Islet of Langerhans (tissue), 1 donor: ENCODE results near the gene KIF26B.
A peak's percentile ranks its signal among the peaks of the same experiment; 100 is the strongest.
"Not testable (repeated sequence)": the region's sequence is repeated elsewhere in the genome, so short reads cannot be mapped to it uniquely, and the experiment has no call there.

Source experiments
- FAIRE-seq: peaks from one replicate; lab custom pipeline; 2011; peaks lifted over from hg19 to GRCh38; lab: Jason Lieb, UNC

Gene KIF26B

DNA sequence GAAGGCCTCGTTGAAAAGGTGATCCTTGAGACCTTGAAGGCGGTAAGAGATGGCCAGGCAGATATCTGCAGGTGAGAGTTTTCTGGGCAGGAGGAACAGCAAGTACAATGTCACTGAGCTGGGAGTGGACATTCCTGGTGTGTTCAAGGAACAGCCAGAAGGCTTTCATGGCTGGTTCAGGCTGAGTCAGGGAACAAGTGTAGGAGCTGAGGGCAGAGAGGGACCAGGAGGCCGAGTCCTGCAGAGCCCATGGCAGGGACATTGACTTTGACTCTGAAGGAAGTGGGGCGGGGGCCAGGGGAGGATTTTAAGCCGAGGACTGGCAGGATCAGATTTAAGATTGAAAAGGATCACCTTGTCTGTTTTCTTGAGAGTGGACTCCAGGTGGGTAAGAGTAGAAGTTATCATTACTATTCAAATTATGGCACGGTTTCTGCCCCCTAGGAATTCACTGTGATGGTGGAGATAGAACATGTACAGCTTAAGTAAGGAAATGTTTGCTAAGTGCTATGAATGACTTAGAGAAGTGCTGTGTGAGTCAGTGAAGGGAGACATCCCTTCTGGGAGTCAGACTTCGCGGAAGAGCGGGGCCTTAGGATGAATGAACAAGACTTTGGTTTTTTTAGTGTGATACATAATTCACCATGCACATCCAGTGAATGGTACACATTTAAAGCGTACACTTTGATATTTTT, 202.3 kb downstream of the KIF26B start:
- FAIRE-seq, result no peak

DNA sequence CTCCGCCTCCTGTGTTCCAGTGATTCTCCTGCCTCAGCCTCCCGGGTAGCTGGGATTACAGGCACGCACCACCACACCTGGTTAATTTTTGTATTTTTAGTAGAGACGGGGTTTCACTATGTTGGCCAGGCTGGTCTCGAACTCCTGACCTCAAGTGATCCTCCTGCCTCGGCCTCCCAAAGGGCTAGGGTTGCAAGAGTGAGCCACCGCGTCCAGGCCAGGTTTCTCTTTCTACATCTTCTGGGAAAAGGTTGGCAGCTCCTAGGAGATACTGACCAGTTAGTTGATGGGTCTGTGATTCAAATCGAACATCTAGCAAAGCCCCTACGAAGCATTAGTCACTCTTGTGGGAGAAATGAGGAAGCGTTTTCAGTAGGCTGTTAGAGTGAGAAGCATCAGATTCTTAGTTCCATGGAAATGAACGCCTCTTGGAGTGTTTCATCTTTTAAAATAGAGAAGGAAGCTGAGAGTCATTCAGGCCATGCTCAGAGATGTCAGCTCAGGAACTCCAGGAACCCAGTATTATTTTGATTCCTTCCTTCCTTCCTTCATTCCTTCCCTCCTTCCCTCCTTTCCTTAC, 204.4 kb downstream of the KIF26B start:
- not testable (repeated sequence) for FAIRE-seq

DNA sequence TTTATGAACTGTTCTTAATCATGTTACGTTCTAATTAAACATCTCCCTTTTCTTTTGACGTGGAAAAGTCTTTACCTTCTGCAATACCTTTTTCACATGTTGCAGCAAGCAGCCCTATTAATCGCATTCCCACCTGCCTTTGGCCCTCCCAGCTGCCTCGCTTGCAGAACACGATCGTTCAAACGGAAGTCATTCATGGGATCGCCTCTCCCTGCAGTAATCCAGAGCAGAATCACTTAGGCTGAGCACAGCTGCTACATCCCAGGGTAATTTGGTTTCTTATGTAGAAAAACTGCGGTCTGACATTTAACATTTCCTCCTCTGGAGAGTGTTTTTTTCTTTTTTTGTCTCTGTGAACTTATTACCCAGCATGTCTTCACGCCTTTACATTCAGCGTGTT, 206.3 kb downstream of the KIF26B start:
- no peak for FAIRE-seq

DNA sequence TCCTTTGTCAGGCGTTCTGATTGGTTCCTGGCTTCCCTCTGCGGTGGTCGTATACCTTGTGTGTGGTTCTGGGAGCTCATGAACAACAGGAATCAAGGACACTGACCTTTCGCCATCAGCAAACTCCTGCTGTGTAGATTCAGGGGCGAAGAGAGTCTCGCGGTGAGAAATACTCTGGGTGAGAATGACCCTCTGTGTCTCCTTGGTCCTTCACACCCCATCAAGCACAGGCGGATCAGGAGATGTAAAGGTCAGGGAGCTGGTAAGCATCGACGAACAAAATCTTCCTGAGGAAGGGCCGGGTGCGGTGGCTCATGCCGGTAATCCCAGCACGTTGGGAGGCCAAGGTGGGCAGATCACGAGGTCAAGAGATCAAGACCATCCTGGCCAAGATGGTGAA, 207.2 kb downstream of the KIF26B start:
- FAIRE-seq, result no peak

DNA sequence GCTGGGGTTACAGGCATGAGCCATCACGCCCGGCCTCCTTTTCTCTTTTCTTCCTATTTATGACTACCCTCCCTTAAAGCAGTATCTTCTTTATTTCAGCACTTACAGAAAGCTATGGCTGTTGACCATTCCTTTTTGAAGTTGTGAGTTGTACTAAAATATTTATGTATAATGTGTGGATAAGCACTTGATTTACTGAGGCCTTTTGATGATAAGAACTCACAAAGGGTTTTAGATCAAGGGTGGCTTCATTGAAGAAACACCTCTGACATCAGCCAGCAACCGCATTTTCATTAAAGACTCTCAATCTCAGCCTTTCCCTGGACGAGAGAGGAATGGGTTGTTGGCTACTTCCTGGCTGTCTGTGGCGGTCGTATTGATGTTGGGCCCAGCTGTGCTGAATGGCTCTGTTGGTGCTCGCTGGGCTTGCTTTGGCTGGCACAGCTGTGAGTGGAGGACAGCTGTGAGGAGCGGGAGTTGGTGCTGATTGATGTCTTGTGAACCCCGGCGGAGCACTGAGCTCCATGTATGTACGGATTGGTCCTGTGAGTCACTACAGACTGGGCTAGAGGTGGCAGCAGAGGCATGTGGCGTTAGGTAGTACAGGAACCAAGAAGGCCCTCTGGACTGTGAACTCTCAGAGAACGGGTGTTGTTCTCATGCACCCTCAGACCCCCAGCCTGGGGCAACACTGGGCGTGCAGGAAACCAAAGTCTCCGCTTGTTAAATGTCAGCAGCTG, 208.8 kb downstream of the KIF26B start:
- no peak for FAIRE-seq

DNA sequence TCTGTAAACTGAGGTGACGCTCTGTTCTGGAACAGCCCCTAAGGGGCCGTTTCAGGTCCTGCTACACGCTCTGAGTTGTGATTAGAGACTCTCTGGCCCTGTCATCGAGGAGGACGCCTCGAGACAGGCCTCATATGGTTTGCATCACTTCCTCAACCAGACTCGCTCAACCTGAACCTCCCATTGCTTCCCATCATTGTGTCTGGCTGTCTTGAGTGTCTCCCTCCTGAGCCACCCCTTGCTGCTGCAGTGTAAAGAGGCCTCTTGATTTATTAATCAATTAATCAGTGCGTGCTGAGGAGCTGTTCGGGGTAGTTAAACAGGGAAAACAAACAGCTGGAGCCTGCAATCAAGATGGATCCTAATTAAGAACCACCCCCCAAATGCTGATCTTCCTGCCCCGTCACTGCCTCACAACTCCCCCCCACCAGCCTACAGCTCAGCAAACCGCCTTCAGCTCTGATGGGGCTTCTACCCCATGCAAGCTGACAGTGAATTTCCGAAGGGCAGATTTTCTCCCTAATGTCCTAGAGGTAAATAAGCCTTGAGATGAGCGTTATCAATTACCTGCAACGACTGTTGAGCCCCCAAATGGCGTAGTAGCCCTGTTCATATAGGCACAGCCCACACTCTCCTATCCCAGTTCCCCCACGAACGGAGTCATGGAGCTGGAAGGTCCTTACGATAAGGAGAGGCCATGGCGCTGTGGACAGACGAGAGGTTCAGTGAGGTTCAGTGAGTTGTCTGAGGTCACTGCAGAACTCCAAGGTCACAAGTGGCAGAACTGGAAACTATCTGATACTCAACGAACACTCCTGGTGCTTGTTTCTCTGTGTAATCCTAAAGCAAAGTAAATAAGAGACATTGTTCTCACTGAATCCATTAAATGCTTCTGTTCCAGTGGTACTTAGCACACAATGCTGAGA, 210.6 kb downstream of the KIF26B start:
- no peak for FAIRE-seq

DNA sequence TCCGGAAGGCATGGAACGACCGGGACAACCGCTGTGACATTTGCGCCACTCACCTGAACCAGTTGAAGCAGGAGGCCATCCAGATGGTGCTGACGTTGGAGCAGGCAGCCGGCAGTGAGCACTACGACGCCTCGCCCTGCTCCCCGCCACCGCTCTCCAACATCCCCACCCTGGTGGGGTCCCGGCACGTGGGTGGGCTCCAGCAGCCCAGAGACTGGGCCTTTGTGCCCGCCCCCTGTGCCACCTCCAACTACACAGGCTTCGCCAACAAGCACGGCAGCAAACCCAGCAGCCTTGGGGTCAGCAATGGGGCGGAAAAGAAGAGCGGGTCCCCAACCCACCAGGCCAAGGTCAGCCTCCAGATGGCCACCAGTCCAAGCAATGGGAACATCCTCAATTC, 212.1 kb downstream of the KIF26B start:
- FAIRE-seq, result no peak

DNA sequence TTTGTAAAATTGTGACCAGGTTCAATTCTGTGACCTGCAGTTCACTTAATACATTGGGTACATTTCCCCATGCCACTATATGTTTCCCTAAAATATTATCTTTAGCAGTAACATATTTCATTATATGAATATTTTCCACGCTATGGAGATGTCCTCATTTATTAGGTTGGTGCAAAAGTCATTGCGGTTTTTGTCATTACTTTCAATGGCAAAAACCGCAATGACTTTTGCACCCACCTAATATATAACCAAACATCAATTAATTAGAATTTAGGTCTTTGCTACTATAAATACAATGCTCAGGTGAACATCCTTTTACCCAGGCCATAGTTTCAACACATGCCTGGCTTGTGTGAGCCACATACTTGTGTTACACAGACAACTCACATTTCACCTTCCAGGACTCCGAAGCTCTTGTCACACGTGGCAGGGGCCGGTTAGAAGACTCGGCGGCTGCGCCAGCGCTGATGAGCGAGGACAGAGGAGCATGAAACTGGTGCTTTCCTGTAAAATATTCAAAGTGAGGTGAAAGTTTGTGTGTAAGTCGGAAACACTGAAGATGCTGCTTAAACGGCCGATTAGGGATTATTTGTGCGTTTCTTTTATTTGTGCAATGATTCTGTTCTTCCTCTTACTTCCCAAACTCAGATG, 215.5 kb downstream of the KIF26B start:
- no peak for FAIRE-seq

DNA sequence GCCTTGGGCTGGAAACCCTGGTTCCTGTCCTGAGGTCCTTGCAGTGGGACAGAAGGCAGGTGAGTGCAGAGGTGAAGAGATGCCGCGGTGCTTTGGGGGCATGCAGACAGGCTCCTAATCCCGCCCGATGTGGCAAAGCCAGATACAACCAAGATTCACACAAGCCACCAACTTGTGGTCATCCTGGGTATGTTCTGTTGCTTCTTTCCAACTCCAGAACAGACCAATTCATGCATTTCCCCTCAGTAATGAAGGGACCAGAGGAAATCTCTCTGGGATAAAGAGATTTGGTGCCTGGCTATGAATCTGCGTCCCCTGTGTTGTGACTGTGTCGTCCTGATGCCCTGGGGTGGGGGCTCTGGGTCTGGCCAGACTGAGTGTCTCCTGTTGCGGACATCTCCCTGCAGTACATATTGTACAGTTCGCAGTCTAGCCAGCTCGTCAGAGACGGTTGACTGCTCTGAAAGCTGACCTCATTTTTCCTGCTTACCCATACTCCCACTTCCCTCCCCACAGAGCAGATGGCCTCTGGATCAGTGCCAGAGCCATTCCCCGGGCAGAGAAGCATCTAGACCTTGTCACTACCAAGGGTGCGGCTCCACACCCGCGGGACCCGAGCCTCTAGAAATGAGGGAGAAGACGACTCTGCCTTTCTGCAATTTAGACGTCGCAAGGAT, 216.3 kb downstream of the KIF26B start:
- FAIRE-seq, result no peak

DNA sequence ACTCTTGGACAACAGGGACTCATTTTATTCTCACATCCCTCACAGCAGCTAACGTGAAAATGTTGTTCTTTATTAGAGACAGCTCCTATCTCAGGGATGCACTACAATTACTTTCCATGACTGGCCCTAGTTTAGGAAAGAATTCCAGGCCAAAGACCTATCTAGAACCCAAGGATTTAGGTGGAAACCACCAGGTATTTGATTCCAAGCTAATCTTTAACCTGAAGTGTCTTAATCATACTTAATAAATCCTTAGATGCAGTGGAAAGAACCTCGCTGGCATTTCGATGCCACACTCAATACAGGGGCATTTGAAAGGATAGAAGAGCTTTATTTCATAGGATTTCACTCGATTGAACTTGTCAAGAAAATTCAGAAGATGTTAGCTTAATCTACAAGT, 218.3 kb downstream of the KIF26B start:
- no peak for FAIRE-seq

DNA sequence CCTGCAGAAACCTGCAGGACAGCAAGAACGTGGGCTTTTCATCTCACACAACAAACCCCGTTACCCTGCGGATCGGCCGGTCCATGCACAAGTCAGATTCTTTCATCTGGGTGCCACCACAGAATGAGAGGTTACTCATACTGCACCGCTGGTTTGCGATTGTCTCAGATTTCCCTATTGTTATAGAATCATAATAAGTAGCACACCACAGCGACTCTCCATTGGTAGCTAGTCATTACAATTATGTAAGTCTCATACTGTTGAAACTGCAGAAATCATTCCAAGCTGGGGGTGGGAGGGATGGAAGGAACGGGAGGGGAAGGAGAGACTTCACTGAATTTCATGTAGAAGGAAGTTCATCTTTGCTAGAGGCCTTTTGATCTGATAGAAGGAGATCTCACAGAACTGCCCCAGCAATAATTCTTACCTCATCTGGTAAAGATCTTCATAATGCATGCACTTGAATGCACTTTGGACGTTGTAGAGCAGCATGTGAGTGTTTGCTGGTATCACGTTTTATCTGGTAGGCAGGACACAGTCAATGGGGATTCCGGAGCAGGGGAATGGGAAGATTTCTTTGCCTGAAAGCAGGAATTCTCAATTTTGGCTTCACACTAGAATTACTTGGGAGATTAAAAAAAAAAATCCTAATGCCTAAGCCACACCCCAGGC, 221.1 kb downstream of the KIF26B start:
- no peak for FAIRE-seq

DNA sequence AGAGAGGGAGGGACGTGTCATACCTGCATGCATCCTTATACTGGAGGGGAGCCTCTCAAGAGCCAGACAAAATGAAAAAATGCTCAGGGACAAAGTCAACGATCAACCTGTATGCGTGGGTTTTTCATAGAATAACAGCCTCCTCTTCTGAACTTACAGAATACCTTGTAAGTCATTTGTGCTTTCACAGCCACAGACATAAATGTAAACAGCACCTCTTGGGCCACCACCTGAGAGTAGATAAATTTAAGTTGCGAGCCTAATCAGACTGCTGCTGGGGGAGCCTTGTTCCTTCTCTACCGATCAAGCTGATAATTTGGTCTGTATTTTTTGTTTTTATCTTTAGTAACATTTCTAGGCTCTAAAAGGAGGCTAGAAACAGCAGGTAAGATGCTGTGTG, 223.1 kb downstream of the KIF26B start:
- no peak for FAIRE-seq

DNA sequence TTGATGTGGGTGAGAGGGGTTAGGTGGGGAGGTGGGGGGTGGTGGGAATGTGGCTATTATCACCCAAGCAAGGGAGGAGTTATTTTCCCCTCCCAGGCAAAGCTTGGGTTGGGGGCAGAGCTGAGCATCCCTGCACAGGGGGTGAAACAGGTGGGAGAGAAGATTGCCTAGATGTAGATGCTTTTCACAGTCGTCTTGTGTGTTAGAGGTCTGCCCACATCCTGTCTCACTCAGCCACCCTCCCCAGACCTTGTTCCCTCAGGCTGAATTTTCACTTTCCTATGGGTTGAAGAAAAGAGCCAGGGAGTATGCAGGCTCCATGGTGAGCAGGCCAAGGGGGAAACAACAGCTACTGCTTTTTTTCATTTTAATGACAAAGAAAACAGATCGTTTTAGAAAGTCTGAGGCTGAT, 223.5 kb downstream of the KIF26B start:
- FAIRE-seq, result no peak

DNA sequence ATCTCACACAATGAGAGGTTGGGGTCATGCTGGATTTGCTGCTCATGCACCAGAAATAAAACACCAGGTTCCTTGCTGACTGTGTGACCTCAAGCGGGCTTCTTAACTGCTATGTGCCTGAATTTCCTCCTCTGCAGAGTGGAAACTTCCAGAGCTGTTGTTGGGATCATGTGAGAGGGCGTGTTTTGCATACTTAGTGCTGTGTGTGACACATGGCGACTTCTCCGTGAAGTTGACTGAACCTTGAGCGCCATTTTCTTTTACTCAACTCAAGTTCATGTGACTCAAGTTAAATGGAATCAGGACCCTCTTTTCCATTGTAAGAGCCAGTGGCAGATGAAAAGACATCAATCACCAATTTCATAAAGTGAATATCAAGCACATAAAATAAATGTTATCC, 224.0 kb downstream of the KIF26B start:
- no peak for FAIRE-seq

DNA sequence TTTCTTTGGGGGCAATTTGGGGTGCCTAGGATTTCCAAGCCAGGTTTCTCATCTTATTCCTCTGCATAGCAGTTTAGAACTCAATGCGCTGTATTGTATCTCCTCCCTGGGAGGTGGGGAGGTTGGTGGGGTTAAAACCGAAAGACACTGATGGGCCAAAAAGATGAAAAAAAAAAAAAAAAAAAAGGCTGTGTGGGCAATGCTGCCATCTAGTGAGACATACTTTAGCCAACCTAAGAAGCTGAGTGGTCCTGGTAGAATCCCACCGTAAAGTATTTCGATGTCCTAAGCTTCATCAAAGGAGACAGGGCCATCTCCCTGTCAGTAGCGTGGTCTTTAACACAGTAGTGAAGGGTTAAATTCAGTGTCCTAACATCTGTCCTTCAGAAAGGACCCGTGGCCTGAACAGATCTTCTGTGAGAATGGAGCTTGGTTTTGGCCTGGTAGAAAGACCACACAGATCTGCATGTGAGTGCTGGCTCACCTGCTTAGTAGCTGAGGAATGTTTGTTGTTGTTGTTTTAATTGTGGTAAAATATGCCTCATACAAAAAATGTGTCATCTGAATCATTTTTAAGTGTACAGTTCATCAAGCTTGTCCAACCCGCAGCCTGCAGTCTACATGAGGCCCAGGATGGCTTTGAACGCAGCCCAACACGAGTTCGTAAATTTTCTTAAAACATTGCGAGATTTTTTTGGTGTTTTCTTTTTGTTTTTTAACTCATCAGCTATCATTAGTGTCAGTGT, 226.2 kb downstream of the KIF26B start:
- FAIRE-seq, result peak; percentile 41

DNA sequence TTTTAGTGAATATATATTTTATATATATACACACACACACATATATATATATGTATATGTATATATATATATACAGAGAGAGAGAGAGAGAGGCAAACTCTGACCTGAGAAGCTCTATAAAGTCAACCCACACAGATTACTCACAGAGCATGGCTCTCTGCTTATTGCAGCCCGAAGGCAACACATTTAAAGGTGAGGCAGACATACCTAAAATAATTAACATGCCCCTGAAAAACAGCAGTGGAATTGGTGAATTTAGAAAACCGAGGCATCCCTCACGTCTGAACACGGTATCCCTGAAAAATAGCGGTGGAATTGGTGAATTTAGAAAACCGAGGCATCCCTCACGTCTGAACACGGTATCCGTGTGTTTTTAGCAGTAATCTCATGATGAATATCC, 228.2 kb downstream of the KIF26B start:
- no peak for FAIRE-seq

DNA sequence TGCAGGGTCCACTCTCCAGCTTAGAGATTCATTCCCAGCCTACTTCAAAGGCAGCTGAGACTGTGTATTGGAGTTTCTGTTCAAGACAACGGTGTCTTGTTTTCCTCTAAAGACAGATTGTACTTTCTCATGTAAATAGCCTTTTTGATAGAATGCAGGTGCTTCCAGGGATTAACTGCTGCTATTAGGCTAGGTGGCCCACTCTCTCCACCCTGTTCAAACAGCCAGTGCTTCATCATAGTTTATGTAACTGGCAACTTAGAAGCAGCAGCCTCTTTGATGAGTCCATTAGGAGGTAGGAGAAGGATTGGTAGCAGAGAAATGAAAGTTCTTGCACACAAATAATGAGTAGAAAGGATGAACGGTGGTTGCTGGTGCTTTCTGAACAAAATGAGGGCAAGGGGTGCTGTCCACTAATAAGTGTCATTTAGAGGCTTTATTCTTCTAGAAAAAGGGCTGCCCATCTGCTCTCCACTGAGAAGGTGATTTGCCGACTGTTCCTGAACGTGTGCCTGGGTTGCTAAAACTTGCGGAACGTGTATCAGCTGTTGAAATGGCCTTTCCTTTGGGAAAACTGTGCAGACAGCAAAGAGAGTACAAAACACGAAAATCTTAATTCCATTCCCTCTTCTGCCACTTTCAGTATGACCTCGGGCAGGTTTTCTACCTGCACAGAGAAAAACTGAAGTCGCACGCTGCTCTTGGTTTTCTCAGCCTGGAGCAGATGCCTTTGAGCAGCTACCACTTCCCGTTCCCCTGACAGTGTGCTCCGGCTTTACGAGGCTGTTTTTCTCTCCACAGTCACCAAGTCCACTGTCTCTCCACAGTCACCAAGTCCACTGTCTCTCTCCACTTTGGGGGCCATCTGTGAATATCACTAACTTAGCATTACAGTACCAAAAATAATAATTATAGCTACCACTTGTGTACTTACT, 228.9 kb downstream of the KIF26B start:
- FAIRE-seq, result no peak

DNA sequence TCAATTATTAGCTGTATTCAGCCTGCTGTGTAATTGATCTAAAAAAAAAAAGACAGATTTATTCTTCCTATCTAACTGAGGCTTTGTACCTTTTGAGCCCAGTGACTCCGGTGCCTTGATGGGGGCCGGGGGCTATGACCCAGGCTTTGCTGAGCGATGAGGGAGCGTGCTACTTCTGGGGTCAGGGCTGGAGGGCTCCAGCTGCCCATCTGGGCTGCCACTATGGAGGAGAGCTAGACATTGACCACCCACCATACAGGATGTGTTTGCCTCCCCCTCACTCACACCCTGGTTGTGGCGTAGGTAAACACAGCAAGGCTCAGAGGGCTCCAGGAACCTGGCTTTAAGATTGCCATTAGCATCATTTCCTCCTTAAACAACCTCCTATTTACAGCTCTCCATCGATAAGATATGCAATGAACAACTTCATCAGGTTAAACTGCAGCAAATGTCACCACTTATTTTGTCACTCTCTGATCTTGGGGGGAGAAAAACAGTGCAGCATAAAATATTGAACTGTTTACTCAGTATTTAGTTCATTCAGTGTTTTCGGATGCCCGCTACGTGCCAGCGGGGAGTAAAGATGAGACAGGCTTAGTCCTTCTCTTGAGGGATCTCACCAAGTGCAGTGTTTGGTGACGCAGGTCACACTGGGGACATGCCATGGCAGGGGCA, 231.6 kb downstream of the KIF26B start:
- no peak for FAIRE-seq
